DMS114 treated with DMSO at 0.1 percent for 48 hours (cell line): Measurements from ENCODE around the gene PIGL.
"Not testable (repeated sequence)": the region's sequence is repeated elsewhere in the genome, so short reads cannot be mapped to it uniquely, and the experiment has no call there.

ENCODE experiments used
- DNase-seq: peaks from one replicate; lab custom pipeline; 2025; ENCODE audit not compliant: unreplicated experiment; lab: John Stamatoyannopoulos, UW

Gene PIGL

DNA sequence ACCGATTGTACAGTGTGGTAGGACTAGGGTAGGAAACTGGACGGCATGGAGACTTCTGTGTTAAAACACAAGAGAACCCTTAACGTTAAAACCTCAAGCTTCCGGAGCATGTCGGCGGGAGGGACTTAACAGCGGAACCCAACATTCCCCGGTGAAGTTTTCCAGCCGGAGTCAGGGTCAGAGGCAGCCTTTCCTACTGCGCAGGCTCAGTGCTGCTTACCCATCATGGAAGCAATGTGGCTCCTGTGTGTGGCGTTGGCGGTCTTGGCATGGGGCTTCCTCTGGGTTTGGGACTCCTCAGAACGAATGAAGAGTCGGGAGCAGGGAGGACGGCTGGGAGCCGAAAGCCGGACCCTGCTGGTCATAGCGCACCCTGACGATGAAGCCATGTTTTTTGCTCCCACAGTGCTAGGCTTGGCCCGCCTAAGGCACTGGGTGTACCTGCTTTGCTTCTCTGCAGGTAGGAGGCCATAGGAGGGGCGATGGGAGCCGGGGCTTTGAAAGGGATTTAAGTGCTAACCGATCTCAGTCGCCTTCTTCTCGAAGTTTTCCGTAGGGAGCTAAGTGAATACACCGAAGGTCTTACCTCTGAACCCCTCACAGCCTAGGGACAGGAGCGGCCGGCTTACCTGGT is at the start of gene PIGL:
PIGL (plus strand) TSS at position 209 of the 634 bp plus-strand sequence; CDS start at position 226, 17 bp downstream.
- DNase-seq, result peak; percentile 15

DNA sequence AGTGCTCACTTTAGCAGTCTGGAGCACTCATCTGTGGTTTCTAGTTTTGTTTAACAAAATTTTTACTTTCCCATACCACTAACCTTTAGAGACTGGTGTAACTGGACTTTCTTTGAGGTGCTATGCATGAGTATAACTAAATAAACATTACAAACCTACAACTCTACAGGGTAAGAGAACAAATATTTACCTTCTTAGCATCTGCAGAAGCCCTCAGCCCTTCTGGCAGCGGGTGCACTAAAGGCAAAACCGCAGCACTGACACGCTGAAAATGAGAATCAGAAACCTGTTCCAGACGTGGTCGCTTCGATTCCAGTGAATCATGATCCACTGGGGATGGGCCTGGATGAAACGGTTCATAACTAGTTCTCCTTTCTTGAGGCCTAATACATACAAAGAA is 45.4 kb upstream of the PIGL start:
- no peak for DNase-seq

DNA sequence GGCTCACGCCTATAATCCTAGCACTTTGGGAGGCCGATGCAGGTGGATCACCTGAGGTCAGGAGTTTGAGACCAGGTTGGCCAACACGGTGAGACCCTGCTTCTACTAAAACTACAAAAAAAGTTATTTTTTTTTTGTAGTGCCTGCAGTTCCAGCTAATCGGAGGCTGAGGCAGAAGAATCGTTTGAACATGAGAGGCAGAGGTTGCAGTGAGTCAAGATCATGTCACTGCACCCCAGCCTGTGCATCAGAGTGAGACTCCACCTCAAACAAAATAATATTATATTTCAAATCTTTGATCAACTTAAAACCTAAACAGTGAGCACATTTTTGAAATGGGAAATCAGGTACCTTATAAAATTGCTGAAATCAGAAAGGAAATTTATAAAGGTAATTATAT is 38.2 kb upstream of the PIGL start:
- no peak for DNase-seq

DNA sequence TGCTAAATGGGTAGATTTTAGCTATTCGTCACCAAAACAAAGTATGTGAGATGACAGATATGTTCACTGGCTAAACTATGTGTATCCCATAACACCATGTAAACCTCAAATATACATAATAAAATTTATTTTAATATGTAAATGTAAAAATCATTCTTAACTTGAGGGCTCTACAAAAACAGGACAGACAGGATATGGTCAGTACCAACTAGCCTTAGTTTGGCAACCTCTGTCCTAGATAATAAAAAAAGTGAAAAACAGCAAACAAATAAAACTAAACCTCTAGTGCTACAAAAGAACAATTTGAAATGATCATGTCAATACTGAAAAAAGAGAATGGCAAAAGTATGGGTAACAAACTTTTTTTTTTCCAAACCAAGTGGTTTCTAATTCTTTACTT is 35.4 kb upstream of the PIGL start:
- no peak for DNase-seq

DNA sequence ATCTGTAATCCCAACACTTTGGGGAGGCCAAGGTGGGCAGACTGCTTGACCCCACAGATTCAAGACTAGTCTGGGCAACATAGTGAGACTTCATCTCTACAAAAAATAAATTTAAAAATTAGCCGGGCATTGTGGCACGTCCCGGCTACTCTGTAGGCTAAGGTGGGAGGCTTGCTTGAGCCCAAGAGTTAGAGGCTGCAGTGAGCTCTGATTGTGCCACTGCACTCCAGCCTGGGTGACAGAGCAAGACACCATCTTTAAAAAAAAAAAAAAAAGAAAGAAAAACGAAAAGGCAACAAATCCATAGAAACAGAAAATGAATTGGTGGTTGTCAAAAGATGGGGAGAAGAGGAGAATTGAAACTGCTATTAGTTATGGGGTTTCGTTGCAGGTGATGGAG is 29.4 kb upstream of the PIGL start:
- DNase-seq, result no peak

DNA sequence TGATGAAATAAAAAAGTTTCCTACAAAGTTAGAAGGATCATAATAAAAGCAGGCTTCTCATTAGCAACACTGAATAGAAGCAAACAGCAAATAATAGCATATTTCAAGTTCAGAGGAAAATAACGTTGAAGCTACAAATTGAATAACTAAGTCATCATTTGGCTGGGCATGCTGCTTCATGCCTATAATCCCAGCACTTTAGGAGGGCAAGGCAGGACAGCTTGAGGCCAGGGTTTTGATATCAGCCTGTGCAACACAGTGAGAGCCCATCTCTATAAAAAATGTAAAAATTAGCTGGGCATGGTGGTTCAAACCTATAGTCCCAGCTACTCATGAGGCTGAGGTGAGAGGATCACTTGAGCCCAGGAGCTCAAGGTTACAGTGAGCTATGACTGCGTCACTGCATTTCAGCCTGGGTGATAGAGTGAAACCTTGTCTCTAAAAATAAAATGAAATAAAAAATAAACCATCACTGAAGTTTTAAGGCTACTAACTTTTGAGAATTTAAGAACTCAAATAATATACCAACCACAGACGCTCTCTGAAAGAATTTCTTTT is 27.1 kb upstream of the PIGL start:
- DNase-seq, result no peak

DNA sequence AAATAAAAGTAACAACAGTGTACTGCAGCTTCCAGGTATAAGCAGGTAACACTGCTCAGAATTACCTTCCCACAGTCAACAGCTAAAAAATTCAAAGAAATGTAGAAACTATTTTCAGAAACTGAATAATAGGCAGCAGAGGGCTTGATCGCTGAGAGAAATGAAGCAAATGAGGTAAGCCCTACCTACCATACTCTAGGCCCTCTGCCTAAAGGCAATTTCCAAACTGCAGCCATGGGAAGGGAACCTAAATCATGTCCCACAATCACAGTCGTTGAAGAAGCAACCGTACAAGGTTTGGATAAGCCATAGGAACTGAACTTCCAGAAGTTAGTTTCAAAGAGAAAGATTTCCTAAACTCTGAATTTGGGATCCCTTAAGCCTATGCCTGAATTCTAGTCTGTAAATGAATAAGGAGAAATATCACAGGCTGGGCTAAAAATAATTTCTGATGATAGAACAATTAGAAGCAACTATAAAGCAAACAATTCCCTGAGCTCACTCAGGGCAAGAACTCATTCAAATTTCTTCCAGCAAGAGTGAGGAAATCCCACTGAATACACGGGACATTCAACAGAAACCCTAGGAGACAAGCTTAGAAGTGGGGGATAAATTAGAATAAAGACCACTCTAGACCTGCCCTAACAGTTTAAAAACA is 26.2 kb upstream of the PIGL start:
- DNase-seq, result no peak

DNA sequence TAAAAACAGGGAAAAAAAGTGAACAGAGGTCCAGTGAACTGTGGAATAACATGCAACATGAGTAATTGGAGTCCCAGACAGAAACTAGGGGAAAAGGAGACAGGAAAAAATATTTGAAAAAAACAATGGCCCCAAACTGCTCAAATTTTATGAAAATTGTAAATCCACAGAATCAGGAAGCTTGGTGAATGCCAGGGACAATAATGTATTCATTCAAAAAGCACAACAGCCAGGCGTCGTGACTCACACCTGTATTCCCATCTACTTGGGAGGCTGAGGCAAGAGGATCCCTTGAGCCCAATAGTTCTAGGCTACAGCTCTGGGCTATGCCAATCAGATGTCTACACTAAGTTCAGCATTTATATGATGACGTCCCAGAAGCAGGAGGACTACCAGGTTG is 25.4 kb upstream of the PIGL start:
- DNase-seq, result no peak

DNA sequence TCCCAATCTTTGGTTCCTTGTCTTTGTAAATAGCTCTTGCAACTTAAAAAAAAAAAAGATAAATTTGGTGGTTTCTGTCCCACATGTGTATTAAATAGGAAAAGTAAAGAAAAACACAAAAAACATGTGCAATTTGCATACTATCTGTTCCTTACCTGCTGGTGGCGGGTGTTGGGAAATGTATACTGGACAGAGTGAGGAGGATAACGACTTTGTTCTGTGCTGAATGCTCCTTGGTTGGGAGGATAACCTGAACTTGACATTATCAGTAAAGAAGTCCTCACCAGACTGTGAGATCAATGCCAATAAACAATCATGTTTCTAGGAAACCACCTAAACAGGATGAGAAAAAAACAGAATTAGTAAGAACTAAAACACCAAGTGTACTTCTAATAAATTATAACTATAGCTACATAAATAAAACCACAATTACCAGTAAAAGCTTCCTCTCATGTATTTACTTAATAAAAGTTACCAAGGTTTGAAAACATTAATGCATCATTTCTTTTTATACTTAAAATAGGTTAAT is 22.6 kb upstream of the PIGL start:
- DNase-seq, result not testable (repeated sequence)

DNA sequence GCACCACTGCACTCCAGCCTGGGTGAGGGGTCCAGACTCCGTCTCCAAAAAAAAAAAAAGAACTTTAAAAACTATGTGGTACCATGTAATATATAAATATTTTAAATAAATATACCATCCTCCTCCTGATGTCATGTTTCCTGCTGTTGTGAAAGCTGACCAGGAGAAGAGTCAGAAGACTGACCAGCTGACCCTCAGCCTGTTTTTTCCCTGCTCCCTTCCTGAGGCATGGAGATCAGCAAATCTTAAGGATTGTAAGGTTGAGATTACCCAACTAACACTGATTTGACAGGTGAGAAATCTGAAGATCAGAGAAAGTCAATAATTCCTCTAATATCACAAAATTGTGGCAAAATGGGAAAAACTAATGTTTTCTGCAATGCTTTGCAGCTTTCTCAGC is 19.7 kb upstream of the PIGL start:
- no peak for DNase-seq

DNA sequence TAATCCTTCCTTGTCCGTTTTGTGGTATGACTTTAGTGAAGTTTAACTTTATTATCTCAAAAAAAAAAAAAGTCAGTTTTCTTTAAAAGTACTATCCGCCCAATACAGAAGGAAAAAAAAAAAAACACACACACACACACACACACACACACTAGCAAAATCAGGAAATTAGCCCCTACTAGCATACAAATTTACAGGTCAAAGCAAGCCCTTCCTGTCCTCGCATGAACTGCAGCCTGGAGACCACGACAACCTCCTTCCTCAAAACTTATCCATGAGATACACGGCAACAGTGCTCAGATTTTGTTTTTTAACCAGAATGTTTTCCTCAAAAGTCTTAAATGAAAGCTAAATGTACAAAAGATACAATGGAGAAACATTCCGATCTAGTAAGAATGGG is 17.9 kb upstream of the PIGL start:
- DNase-seq, result no peak

DNA sequence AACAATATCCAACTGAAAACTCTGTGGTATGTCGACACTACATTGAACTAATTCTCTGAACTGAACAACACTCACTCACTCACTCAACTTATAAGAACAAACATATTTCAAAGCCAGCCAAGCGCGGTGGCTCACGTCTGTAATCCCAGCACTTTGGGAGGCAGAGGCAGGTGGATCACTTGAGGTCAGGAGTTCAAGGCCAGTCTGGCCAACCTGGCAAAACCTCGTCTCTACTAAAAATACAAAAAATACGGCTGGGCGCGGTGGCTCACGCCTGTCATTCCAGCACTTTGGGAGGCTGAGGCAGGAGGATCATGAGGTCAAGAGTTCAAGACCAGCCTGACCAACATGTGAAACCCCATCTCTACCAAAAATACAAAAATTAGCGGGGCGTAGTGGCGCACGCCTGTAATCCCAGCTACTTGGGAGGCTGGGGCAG is 15.3 kb upstream of the PIGL start:
- DNase-seq, result not testable (repeated sequence)

DNA sequence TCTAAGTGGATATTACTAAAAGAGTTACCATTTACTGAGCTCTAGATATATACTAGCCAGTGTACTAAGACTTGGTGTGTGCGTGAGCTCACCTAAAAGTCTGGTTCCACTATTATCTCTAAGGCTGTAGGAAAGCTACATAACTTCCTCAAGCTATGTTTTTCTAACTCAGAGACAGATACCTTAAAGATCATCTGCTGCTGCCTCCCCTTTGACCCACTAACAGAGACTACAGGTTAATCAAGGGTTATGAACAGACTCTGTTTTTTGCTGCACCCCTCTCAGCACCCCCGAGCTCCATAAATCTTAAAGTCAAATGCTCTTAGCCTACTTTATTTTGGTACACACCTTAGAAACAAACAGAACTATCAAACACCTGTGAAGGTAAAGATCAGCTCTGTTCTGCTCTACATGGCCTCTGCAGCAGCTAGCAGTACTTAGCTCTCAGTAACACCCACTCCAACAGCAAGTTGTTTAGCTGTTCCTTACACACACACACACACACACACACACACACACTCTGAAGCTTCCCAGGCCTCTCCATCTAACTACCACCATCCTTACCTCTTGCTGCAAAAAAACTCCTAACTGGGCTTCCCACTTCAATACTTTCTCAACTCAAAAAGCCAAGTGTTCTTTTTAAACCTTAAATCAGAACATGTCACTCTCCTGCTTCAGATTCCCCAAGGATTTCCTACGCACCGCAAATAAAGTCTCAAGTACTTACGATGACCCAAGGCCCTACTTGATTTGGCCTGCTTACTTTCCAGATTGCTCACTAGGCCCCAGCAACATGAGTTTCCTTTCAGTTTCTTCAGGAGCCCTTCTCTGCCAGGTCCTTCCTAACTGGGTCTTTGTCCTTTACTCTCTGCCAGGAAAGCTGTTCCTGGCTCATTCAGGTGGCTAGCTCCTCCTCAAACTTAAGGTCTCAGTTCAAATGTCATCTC is 14.2 kb upstream of the PIGL start:
- DNase-seq, result not testable (repeated sequence)

DNA sequence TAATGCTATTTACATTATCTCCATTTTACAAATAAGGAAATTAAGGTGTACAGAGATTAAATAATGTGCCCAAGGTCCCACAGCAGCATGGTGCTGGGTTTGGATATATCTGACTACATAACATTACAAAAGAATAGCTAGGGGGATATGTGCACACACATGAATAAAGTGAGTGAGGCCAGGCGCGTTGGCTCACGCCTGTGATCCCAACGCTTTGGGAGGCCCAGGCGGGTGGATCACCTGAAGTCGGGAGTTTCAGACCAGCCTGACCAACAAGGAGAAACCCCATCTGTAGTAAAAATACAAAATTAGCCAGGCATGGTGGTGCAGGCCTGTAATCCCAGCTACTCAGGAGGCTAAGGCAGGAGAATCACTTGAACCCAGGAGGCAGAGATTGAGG is 12.2 kb upstream of the PIGL start:
- DNase-seq, result not testable (repeated sequence)

DNA sequence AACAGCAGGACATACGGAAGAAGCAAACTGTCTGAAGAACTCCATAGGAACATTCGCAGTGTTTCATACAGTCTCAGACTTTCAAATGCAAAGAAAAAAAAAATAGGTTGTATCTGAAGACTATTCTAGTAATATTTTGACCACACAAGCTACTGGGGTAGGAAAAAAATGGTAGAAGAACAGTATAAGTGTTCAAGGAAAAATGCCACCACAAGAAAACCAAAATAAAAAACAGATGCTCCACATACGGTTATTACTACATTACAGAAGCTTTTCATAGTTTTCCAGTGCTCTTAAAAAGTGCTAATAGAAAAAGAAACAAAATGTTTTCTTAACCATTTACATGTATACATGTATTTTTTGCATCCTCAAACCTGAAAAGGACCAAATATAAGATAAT is 5.4 kb upstream of the PIGL start:
- no peak for DNase-seq

DNA sequence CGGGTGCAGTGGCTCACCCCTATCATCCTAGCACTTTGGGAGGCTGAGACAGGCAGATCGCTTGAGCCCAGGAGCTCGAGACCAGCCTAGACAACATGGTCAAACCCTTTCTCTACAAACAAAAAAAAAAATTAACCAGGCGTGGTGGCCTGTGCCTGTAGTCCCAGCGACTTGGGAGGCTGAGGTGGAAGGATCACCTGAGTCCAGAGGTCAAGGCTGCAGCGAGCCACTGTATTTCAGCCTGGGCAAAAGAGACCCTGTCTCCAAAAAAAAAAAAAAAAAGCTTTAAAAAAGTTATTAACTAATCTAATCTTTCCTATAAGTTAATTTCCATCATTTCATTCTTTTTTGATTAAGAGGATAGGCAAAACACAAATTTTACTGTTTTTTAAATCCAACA is 4.2 kb upstream of the PIGL start:
- DNase-seq, result no peak

DNA sequence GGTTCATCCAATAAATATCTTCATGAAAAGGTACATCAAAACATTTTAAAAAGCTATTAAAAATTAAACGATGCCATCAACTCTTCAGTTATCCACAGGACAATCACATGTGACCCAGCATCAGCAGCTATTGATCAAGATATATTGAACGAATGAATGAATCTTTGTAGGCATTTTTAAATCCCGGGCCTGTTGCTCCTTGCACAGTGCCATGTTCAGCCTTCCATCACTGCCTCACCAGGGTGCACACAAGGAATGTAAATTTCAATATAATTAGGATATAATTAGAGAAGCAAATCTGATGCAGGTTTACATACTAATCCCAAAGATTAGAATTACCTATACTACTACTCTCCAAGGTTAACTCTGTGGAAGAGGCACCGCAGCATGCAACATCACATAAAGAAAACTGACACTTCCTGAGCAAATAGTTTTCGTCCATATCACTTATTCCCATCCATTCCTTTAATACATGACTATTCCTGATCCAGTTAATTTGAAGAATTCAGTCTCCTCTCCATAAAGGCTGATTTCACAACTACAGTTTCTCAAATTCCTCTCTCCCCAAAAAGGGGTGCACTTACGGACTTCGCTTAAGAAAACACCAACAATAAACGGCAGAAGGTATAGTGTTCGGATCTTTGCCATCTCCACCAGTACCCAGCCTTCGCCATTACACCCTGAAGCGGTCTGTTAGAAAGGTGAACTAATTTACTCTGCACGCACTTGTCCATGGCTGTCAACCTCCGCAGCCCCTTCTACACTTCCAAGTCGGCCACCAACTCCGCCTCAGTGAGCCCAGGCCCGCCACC is 2.6 kb upstream of the PIGL start:
- no peak for DNase-seq

DNA sequence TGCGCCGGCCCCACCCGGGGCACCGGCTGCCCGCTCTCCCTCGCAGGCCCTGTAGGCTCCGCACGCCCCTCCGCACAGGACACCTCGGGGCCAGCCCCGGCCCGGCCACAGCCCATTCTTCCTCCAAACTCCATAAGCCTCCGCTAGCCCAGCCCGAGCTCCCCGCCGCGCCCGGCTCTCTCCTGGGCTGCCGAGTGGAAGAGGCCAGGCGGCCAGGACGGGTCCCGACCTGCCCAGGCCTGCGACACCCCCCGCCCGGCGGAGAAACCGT is 2.1 kb upstream of the PIGL start:
- no peak for DNase-seq

DNA sequence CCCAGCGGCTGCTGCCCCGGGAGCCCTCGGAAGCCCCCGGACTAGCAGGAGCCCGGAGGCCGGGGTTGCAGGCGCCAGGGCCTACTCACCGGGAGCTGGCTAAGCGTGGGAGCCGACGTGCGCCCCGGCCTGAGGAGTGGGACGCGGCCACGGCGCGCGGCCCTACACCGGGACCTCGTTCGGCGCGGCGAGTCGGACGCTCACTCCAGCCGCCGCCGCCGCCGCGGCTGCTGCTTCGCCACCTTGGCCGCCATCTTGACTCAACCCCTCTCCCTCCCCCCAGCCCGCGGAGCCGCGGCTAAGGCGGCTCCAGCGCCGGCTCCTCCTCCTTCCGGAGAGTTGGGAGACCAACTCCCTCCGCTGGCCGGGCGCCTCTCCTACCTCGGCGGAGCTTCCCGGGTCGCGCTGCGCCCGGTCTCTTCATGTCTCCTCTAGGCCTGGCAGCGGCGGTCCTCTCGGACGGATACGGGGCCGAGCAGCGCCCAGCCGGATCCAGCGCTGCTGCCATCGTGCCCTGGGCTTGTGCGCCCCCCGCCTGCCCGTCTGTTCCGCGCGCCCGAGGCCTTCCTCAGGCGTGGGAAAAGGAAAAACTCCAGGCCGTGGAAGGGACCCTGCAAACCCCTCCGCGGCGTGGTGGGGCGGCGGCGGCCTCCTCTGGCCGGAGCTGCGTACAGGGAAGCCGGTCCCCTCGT is 1.6 kb upstream of the PIGL start, which contains the start of gene NCOR1:
NCOR1 (minus strand) TSS at position 262 of the 692 bp plus-strand sequence. CDS start 20,965 bp downstream, outside the sequence.
- DNase-seq, result peak; percentile 24

DNA sequence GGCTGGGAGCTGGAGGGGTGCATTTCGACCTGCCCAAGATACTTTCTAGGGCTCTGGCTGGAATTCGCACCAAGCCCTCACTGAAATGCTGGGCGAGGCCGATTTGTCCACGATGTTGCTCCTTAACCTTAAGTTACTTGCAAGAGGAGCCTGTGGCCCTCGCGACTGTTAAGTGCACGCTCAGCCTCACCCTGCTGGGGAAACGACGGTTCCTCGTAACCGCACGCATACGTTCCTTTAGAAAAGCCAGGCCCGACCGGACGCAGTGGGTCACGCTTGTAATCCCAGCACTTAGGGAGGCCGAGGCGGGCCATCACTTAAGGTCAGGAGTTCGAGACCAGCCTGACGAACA is 1.1 kb upstream of the PIGL start:
- no peak for DNase-seq
